ENCODE measurements around the gene RAMP1. TPM values are rescaled to one million over a fixed set of nuclear protein-coding genes. Genes with fewer than 3 reads are reported as not detected.

The RAMP1 gene
- total RNA-seq, 1 experiment from 2014 or later = 23.4 TPM

GRCh38 chr2:237818066-237818473, 41.4 kb upstream of the RAMP1 start:
- H3K27ac ChIP-seq (ENCODE audit: low read depth, low read length) = no peak overlapping the region
- ChIA-PET CTCF (no interaction called here), POLR2A (no interaction called here), RAD21 (ENCODE audit: low non-redundant PET in 1 of 2, low total read pairs in 2 of 2, uncharacterized antibody in 2 of 2, unreplicated experiment in 2 of 2) (no interaction called here)
- H3K36me3 ChIP-seq (ENCODE audit: control insufficient read depth in 1 of 2, insufficient read depth in 2 of 2, low read length in 2 of 2) = no peaks in the 10 kb centered on the region
- no peak for TF ChIP-seq ZFX (IDR thresholded peaks at IDR 0.05)
- TF ChIP-seq, protein P1, sequence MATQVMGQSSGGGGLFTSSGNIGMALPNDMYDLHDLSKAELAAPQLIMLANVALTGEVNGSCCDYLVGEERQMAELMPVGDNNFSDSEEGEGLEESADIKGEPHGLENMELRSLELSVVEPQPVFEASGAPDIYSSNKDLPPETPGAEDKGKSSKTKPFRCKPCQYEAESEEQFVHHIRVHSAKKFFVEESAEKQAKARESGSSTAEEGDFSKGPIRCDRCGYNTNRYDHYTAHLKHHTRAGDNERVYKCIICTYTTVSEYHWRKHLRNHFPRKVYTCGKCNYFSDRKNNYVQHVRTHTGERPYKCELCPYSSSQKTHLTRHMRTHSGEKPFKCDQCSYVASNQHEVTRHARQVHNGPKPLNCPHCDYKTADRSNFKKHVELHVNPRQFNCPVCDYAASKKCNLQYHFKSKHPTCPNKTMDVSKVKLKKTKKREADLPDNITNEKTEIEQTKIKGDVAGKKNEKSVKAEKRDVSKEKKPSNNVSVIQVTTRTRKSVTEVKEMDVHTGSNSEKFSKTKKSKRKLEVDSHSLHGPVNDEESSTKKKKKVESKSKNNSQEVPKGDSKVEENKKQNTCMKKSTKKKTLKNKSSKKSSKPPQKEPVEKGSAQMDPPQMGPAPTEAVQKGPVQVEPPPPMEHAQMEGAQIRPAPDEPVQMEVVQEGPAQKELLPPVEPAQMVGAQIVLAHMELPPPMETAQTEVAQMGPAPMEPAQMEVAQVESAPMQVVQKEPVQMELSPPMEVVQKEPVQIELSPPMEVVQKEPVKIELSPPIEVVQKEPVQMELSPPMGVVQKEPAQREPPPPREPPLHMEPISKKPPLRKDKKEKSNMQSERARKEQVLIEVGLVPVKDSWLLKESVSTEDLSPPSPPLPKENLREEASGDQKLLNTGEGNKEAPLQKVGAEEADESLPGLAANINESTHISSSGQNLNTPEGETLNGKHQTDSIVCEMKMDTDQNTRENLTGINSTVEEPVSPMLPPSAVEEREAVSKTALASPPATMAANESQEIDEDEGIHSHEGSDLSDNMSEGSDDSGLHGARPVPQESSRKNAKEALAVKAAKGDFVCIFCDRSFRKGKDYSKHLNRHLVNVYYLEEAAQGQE (IDR thresholded peaks at IDR 0.05; ENCODE audit: low read depth) = no peak
- TF ChIP-seq RAD21 (IDR thresholded peaks at IDR 0.05; ENCODE audit: low read depth) = no peak
- TF ChIP-seq, protein P2, sequence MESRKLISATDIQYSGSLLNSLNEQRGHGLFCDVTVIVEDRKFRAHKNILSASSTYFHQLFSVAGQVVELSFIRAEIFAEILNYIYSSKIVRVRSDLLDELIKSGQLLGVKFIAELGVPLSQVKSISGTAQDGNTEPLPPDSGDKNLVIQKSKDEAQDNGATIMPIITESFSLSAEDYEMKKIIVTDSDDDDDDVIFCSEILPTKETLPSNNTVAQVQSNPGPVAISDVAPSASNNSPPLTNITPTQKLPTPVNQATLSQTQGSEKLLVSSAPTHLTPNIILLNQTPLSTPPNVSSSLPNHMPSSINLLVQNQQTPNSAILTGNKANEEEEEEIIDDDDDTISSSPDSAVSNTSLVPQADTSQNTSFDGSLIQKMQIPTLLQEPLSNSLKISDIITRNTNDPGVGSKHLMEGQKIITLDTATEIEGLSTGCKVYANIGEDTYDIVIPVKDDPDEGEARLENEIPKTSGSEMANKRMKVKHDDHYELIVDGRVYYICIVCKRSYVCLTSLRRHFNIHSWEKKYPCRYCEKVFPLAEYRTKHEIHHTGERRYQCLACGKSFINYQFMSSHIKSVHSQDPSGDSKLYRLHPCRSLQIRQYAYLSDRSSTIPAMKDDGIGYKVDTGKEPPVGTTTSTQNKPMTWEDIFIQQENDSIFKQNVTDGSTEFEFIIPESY (IDR thresholded peaks at IDR 0.05; ENCODE audit: extremely low read depth, insufficient replicate concordance, low read length) = no peak
- no peak for TF ChIP-seq POLR2AphosphoS5 (IDR thresholded peaks at IDR 0.05; ENCODE audit: low read depth, low read length)
- TF ChIP-seq JUND (IDR thresholded peaks at IDR 0.05) = no peak
- H3K4me1 ChIP-seq (ENCODE audit: control insufficient read depth in 1 of 2, insufficient read depth in 2 of 2, low read length in 2 of 2) = no peaks in the 10 kb centered on the region
- H3K27me3 ChIP-seq (ENCODE audit: insufficient read depth, low read length) = no peaks in the 10 kb centered on the region
- no peaks in the 10 kb centered on the region for H3K9me3 ChIP-seq (ENCODE audit: control insufficient read depth in 1 of 2, insufficient read depth in 1 of 2, low read depth in 1 of 2, low read length in 2 of 2)
- no TSS peak for BruUV-seq (replicated peaks)
- H3K79me2 ChIP-seq (ENCODE audit: insufficient read depth, low read length) = no peaks in the 10 kb centered on the region
- H3K4me2 ChIP-seq (ENCODE audit: low read length) = no peak overlapping the region
- no peak overlapping the region for H2AFZ ChIP-seq (ENCODE audit: low read depth, low read length, poor library complexity, severe bottlenecking)
- no peaks in the 10 kb centered on the region for H3K9me2 ChIP-seq (ENCODE audit: insufficient read depth)
- intact Hi-C loops (cut with micrococcal nuclease) = no loop called here
- ATAC-seq = no peak
- no peak overlapping the region for H3K4me3 ChIP-seq (replicated peaks in 1 of 2; ENCODE audit: low read depth in 1 of 2, low read length in 2 of 2)
- no peaks in the 10 kb centered on the region for H4K20me1 ChIP-seq (ENCODE audit: insufficient read depth)
- DNase-seq (ENCODE audit: low read depth, low spot score) = no peak
- H3K9ac ChIP-seq (ENCODE audit: low read length) = no peak overlapping the region
